GM12864 (cell line): ENCODE results near the gene KCNB1.

Experiments used
- DNase-seq: peaks from one replicate; pipeline ENCODE4 v3.0.0-alpha.2; 2011; ENCODE audit warnings: low read depth
- H3K4me3 ChIP-seq: 2 replicates; pipeline ENCODE4 v1.5.1; 2011; ENCODE audit warnings: mild to moderate bottlenecking, low read depth, low read length, control low read depth
- CTCF ChIP-seq: IDR thresholded peaks from 2 replicates; pipeline ENCODE4 v1.5.1; 2011; ENCODE audit warnings: low read depth, mild to moderate bottlenecking, moderate library complexity, low read length, control low read depth, inconsistent platforms; ENCODE audit errors: missing control alignments

KCNB1 gene

GRCh38 chr20:49501917-49502316 lies 19.4 kb upstream of the KCNB1 start:
- no peak for TF ChIP-seq CTCF
- H3K4me3 ChIP-seq: no peak overlapping the region
- no peak for DNase-seq

GRCh38 chr20:49497398-49497669 lies 14.9 kb upstream of the KCNB1 start:
- TF ChIP-seq CTCF: no peak
- DNase-seq: no peak

GRCh38 chr20:49496553-49497397 lies 14.3 kb upstream of the KCNB1 start:
- no peak overlapping the region for H3K4me3 ChIP-seq

More at GRCh38 chr20:49497398-49497669, 14.9 kb upstream of the KCNB1 start:
- no peak overlapping the region for H3K4me3 ChIP-seq

GRCh38 chr20:49496043-49496442 lies 13.6 kb upstream of the KCNB1 start:
- no peak for TF ChIP-seq CTCF
- H3K4me3 ChIP-seq: no peak overlapping the region
- no peak for DNase-seq

More at GRCh38 chr20:49496553-49497397, 14.3 kb upstream of the KCNB1 start:
- TF ChIP-seq CTCF: no peak
- no peak for DNase-seq

GRCh38 chr20:49490689-49491088 lies 8.2 kb upstream of the KCNB1 start:
- no peak for DNase-seq
- TF ChIP-seq CTCF: no peak
- no peak overlapping the region for H3K4me3 ChIP-seq

- no peak for TF ChIP-seq CTCF
- no peak overlapping the region for H3K4me3 ChIP-seq
- DNase-seq: no peak
These were observed 7.2 kb upstream of the KCNB1 start for GRCh38 chr20:49489688-49490087.

GRCh38 chr20:49486064-49486463 lies 3.6 kb upstream of the KCNB1 start:
- DNase-seq: no peak
- TF ChIP-seq CTCF: no peak
- H3K4me3 ChIP-seq: no peak overlapping the region
